Stimulated activated CD4-positive, alpha-beta T cell treated with anti-CD3 and anti-CD28 coated beads, Interleukin-15, amount 100 ng/mL, for 48 hours (primary cell): Measurements from ENCODE around the gene PPP2R2C.

ENCODE experiments used
- DNase-seq, 2 donors: peaks; one replicate each; pipeline ENCODE4 v3.0.0-alpha.2; 2020; ENCODE audit warnings: low read depth in 2 of 2

Gene PPP2R2C

DNA sequence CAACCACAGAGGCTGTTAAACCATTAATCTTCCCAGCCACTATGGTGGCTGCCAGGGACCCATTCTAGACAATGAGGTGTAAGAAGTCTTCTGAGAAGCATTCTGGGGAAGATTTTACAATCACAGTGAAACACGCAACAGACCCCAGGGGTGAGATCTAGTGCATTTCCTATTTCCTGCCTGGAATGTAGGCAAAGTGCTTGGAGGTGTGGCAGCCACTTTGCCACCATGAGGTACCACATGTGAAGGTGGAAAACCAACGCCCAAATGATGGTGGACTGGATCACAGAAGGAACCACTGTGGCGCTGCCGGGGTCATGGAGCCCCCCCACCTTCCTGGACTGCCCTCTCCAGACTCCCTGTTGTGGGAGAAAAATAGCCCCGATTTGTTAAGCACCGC is 140.9 kb downstream of the PPP2R2C start:
- DNase-seq: no peak

DNA sequence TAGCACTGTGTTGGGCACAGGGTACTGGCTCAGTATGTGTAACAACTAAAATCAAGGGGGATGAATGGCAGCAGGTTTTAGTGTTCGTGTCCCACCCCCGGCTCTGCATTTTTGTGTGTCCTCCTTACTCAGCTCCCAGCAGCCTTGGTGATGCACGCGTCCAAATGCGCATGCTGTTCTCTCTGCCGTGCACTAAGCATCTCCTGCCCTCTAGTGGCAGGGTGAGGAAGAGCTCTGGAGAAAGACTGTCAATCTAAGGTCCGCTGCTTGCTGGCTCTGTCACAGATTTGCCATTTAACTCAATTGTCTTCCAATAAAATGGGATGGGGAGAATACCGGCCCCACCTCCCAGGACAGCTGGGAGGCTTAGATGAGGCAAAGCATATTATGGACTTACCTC is 141.4 kb downstream of the PPP2R2C start:
- no peak for DNase-seq

DNA sequence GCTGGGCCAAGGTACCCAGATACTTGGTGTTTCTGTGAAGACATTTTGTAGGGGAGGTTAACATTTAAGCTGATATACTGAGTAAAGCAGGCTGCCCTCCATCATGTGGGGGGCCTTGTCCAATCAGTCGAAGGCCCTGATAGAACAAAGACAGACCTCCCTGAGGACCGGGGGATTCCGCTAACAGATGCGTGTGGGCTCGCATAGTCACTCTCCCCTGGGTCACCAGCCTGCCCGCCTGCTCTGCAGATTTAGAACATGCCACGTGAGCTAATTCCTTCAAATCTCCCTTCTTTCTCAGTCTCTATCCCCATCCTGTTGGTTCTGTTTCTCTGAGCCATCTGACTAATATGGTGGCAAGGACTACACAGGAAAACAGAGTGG is 142.0 kb downstream of the PPP2R2C start:
- DNase-seq: no peak

DNA sequence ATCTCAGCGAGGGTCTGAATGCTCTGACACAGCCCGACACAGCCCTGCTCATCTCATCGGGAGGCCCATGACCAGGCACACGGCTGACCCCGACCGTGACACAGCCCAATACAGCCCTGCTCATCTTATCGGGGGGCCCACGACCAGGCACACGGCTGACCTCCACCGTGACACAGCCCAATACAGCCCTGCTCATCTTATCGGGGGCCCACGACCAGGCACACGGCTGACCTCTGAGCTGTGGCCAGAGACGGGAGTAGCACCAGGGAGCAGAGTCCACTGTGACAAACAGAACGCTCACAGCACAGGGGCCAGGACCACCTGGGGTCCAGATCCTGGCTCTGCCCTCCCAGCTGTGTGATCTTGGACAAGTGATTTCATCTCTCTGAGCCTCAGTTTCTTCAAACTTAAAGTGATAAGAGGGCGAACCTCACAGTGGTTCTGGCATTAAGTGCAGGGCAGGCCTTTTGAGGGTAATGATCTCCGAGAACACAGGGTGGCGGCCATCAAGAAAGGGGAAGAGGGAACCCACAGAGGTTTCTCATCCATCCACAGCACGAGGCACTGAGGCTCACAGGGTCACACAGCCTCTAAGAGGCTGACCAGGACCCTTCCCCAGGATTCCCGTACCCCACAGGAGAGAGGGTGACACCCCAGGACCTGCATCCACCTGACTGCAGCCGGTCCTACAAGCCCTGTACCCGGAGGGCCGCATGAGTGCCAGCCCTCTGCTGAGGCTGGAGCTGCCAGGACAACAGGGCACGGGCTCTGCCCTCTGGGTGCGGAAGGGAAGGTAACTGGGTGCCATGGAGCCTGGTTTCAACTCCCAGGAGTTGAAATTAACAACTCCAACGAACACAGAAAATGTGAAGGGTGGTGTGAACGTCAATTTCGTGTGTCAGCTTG is 142.7 kb downstream of the PPP2R2C start:
- no peak for DNase-seq

DNA sequence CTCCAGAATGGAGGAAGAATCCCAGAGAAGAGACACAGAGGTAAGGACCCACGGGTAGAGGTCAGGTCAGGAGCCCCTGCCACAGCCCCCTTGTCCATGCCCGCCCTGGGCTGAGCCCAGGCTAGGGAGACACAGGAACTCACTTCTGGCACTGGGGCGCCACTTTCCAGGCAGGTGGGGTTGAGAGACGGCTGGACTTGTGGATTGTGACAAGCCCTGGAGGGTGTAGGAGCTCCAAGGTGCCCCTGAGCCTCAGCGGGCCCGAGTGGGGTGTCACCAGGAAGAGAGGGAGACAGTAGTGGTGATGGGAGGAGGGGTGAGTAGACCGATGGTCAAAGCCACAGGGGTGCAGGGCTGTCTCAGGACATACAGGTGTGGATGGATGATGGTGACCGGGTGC is 143.9 kb downstream of the PPP2R2C start:
- no peak for DNase-seq

DNA sequence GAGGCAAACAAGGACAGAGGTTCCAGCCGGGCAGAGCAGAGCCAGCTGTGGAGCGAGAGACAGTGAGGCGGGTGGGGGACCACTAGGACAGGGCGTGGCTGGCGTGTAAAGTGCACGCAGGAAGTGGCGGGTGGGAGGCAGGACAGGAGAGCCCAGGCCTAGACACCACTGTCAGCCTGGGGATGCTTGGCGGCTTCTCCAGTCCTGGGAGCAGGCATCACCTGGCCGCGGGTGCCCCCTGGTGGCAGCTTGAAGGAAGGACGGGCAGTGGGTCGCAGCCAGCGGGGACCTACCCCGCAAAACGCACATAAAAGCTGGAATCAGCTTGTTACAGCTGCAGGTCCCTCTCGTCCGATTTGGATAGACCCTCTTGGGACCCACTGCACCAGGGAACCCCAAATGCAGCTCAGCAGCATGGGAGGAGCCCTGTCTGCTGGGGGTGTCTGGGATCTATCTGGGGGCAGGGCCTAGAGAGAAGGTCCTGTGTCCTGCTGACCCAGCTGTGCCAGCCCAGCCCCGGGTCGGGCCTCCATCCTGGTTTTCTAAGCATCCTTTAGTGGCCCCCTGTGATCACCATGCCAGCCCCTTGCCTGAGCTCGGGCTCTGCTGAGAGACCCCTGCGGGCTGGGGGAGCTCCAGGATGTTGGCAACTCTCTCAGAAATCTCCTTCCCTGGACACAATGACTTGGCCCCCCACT is 145.0 kb downstream of the PPP2R2C start:
- DNase-seq: peak; percentile 62 to 68

DNA sequence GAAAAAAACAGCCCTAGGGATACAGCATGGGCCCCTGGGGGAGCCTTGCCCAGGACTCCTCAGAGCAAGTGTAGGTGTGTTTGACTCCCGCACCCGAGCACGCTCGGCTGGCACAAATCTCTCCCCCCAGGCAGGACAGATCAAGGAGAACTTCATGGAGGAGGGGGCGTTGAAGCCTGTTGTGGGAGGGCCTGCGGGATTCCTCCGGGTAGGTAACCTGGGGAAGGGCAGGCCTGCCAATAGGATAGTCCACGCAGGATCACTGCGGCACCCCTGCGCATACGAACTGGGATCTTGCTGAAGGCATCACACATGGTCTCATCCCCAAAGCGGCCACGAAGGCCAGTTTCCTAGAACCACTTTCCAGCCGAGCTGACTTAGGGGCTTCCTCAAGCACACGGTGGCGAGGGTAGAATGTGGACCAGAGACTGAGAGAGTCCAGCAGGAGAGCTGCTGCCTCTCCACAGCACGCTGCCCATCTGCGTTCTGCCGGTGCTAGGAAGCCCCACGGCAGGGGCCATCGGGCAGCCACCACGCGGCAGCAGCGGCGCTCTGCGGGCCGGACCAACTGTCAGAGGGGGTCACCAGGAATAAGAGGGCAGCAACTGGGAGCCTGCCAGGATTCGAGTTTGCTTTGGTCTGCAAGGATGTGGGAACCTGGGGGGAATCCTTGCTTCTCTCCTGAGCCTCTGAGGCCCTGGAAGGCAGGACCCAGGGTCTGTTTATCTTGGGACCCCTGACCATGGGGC is 145.9 kb downstream of the PPP2R2C start:
- DNase-seq: no peak

DNA sequence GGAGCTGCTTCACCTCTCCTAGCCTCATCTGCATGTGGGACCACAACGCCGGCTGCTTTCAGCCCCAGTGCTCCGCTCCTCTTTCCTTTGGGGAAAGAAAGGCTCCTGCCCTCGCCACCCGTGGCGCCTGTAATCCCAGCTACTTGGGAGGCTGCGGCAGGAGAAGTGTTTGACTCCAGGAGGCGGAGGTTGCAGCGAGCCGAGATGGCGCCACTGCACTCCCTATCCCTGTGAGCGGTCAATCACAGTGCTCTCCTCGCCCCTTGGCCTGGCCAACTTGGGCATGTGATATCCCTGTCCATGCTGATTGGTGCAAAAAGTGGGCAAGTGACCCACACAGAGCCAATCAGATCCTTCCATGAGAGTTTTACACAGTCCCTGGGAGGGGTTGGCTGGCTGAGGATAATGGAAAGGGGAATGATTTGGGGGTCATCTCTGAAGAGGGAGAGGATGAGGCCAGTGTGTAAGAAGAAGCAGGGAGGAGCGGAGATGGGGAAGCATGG is 146.6 kb downstream of the PPP2R2C start:
- no peak for DNase-seq

DNA sequence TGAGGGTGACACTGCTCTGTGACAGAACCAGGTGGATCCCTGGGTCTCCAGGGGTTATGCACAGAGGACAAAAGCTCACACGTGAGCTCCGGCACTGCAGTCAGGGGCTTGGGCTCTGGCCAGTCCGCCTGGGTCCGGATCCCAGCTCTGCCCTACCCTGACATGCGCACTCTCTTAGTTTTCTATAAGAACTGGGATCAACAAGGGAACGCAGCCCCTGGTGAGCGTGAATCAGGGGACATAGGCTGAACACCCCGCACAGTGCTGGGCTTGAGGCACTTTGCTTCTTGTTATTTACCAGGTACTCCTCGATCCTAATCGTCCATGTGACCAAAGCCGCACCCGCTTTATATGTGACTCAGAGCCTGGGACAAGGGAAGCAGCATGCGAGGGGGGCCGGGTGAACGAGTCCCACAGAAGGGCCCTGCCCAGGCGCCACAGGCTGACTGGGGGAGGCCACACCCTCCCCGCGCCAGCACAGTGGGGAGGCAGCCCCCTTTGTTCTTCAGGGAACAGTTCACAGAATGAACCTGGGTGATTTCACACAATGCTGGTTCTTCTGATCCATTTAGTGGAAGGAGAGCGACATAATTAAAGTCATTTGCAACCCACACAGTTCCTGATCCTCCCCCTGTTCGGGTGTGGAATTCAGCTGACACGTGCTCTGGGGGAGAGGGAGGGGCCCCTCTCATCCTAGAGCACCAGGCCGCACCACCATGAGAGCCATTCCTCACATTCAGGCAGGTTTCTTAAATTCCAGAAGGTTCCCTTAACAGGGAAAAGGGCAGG is 147.2 kb downstream of the PPP2R2C start:
- DNase-seq: no peak

DNA sequence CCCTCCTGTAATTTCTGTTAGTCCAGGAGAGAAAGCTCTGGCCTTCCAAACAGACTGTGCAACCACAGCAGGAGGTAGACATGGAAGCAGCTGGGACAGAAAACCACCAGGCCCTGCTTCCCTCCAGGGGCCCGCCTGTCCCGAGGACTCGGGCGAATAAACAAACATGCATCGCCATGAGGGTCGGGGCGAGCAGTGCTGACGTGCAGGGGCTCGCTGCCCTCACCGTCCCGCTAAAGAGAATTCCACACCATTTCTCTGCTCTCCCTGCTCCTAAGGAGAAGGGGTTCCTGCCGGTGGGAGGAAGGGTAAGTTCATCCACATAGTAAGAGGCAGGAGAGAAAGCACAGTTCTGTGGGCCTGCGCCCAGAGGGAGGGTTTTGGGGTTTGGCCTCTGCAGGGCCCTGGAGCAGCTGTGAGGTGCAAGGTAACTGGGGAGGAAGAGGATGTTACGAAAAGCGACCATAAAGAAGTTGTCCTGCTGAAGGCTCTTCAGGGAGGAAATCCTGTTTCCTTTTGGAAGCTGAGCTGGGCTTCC is 147.9 kb downstream of the PPP2R2C start:
- no peak for DNase-seq

DNA sequence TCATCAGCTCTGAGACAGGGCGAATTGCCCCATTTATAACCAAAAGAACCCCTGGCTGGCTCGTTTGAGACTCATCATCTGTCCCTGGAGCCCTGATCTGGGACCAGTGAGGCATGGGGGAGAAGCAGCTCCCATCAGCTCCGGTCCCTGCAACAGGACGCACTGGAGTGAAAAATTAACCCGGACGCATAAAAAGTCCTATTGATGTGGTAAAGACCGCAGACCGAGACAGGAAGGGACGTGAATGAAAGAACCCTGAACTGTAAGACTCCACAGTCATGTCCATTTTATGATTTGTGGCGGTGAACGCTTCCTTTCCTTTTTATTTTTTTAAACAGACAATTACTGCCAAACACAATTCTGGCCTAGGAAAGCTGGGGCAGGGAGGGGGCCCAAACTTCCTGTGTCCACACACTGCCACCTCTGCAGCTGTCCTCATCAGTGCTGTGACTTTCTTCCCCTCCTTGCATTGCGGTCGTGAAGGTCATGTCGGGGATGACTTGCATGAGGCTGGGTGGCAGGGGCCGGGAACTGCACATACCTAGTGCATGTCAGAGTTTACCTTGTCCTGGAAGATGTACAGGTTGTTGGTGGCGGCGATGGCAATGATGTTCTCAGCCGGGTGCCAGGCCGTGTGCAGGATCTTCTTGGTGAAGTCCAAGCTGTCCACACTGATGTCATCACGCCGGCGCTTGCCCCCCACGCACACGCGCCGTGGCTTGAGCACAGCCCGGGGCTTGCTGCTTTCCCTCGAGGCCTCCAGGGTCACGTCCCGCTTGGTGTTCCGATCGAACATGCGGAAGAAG is 149.4 kb downstream of the PPP2R2C start:
- DNase-seq: no peak

DNA sequence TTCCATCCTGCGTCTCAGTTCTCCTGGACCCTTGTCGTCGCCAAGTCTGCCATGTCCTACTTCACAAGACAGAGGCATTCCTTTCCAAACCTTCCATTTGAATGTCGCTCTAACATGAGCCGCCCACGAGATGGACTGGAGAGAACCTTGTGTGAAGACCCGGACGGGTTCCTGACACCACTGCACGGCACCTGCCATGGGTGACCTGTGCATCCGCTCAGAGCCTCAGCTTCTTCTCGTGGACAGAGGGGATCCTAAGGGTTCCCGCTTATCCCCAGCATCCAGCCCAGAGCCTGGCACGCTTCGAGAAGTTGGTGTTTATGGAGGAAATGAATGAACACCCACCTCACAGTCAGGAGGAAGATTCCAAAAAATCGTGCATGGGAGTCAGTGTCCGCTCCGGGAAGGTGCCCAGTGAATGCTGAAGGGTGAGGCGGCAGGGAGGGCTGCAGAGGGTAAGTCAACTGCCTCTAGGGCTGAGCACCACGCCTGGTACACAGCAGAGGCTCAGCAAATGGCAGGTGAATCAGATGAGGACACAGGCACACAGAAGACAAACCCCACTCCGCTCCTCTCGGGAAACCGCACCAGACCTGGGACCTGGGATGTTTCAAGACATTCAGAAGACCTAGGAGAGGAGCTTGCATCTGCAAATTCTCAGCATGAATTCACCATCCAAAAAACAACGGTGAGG is 150.2 kb downstream of the PPP2R2C start:
- DNase-seq: no peak

DNA sequence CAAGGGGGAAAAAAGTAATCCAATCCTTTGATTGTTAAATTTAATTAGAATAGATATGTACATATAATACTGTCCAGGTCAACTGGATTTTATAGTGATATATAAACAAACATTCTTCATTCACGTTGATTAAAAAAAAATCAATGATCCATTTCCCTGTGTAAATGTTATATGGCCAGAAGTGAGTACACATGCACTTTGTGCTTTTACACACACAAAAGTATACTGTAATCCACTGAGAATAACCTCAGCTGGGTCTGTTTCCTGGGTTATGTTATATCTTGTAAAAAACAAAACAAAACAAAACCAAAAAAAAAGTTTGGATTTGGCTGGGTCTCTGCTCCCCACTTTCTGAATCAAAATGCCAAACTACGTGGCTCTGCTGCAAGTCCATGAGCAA is 151.1 kb downstream of the PPP2R2C start:
- DNase-seq: no peak

DNA sequence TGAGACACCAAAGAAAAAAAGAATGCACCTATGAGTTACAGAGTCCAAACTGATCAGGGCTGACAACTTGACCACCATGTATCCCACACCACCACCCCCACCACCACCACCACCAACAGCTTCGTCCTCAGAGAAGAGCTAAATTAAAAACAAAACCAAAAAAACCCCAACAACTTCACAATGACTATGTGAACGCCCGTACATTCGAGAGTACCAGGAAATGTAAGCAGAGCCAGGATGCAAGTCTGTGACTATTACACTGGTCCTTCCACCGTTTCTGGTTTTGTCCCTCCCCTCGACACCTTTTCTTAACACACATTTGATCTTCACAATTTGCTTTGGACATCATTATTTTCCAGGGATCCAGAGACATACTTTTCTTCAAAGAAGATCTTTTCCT is 151.8 kb downstream of the PPP2R2C start:
- no peak for DNase-seq

DNA sequence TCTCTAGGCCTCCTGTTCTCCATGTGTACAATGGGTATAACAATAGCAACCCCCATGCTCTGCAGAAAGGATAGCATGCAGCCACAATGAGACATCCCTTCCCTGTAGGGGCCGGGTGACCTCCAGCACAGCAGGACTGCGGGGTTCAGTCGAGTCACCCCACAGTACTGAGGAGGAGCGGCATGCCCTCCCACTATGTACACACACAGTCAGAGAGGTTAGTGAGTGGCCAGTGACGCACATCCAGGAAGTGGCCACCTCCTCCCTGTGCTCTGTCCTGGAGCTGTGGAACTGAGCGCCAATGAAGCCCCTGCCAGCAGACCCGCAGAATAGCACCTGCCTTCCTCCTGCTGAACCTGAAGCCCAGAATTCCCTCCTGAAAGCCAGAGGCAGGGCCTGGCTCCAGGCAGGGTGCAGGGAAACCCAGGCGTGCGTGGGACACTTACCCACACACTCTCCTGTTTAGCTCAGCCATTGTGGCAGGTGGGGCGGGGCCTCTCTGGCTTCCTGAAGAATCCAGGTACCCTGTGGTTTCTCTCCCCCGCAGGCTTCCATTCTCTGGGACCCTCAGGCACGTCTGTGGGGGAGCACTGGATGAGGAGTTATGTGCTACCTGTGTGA is 152.8 kb downstream of the PPP2R2C start:
- no peak for DNase-seq

DNA sequence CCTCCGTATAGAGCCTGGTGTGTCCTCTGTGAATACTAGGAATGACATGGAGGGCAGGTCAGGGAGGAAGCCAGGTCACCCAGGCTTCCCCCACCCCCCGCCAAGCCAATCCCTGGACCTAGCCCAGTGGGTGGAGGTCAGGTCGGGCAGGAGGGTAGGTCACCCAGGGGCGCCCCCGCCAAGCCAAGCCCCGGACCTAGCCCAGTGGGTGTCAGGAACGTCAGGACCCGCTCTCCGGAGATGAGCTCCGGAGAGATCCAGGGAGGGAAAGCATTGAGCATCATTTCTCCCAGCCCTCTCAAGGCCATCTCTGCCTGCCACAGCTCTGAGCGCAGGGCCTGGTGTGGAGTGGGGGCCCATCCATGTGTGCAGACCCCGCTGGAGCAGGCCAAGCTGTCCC is 154.2 kb downstream of the PPP2R2C start:
- no peak for DNase-seq

DNA sequence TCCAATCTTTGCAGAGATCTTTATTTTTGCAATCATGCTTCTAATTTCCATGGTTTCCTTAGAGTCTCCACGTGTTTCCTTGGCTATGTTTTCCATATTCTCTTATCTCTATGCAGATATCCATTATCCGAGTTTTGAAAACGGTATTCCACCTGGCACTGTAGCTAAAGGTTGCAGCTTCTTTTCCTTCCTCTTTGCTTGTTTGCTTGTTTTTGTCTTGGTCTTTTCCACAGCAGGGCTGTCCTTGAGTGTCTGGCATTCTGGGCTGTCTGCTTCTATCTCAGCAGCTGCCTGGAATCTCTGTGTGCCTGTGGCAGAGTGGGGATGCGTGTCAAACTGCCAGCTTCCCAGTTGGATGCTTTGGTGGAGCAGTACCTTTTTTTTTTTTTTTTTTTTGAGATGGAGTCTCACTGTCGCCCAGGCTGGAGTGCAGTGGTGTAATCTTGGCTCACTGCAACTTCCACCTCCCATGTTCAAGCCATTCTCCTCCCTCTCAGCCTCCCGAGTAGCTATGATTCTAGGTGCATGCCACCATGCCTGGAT is 155.9 kb downstream of the PPP2R2C start:
- DNase-seq: no peak

DNA sequence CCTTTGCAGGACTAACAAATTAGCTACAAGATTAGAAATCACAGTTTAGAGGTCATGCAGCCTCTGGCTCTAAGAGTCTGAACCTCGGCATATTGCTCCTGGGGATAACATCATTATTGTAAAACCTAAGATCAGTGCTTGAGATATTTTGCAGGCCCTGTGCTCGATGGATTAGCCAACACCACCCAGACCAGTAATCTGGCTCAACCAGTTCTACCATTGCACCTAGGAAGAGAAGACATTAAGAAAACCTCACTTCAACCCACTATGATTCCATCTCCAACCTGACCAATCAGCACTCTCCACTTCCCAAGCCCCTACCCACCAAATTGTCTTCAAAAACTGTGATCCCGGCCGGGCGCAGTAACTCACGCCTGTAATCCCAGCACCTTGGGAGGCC is 159.2 kb downstream of the PPP2R2C start:
- DNase-seq: no peak

DNA sequence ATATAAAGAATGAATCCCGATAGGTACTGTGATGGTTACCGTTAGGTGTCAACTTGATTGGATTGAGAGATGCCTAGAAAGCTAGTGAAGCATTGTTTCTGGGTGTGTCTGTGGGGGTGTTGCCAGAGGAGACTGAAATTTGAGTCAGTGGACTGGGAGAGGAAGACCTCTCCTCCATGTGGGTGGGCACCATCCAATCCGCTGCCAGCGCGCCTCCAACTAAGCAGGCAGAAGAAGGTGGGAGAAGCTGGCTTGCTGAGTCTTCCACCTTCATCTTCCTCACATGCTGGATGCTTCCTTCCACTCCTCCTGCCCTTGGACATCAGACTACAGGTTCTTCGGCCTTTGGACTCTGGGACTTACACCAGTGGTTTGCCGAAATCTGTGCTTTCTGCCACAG is 162.6 kb downstream of the PPP2R2C start:
- no peak for DNase-seq
